SU-DHL-6 (cell line): ENCODE measurements around the gene RUBCNL.

ENCODE experiments used
- H2AFZ ChIP-seq: fragments of 200-600 bp; sonication (generic); 2 replicates; pipeline ENCODE4 v1.6.1; 2014; ENCODE audit warnings: low read depth, mild to moderate bottlenecking, moderate library complexity, mixed read lengths, antibody characterized with exemption, low read length; ENCODE audit not compliant: severe bottlenecking
- H3F3A ChIP-seq: fragments of 200-600 bp; shearing (Covaris generic); 2 replicates; pipeline ENCODE4 v1.6.0; 2016; ENCODE audit warnings: antibody characterized with exemption, mild to moderate bottlenecking; ENCODE audit not compliant: insufficient read depth
- H3K27ac ChIP-seq: fragments of 200-600 bp; sonication (generic); 2 replicates; pipeline ENCODE4 v1.5.1; 2016; ENCODE audit warnings: low read depth, mild to moderate bottlenecking, low read length, moderate library complexity, mixed read lengths
- H3K27me3 ChIP-seq: fragments of 200-600 bp; sonication (generic), shearing (Covaris generic); 2 replicates; pipeline ENCODE4 v1.6.0; 2014; ENCODE audit warnings: mild to moderate bottlenecking, low read length
- H3K36me3 ChIP-seq: fragments of 200-600 bp; sonication (generic); 2 replicates; pipeline ENCODE4 v1.6.1; 2014; ENCODE audit warnings: mild to moderate bottlenecking, low read length, mixed read lengths
- H3K4me2 ChIP-seq: fragments of 300-600, 200-600 bp; shearing (Covaris generic), sonication (generic); 2 replicates; pipeline ENCODE4 v1.6.0; 2014; ENCODE audit warnings: low read length, low read depth, mild to moderate bottlenecking; ENCODE audit not compliant: poor library complexity, severe bottlenecking
- H3K4me3 ChIP-seq: fragments of 200-600 bp; sonication (generic); 2 replicates; pipeline ENCODE4 v1.5.1; 2014; ENCODE audit warnings: antibody characterized with exemption, low read length, mild to moderate bottlenecking, mixed read lengths; ENCODE audit not compliant: insufficient read depth, poor library complexity, severe bottlenecking
- H3K79me2 ChIP-seq: fragments of 200-600 bp; sonication (generic); 2 replicates; pipeline ENCODE4 v1.6.1; 2014; ENCODE audit warnings: mild to moderate bottlenecking, low read length, moderate library complexity; ENCODE audit not compliant: insufficient read depth
- H3K9ac ChIP-seq: fragments of 200-600 bp; sonication (generic); 2 replicates; pipeline ENCODE4 v1.7.0; 2014; ENCODE audit warnings: mild to moderate bottlenecking, low read length
- H3K9me2 ChIP-seq: fragments of 200-600 bp; sonication (generic); replicated peaks from 2 replicates; pipeline ENCODE4 v1.6.1; 2014; ENCODE audit warnings: low read length; ENCODE audit not compliant: insufficient read depth
- H3K9me3 ChIP-seq: fragments of 200-600 bp; sonication (generic); 2 replicates; pipeline ENCODE4 v1.6.1; 2014; ENCODE audit warnings: low read length, mixed read lengths; ENCODE audit not compliant: insufficient read depth
- H4K20me1 ChIP-seq: fragments of 200-600 bp; sonication (generic); 2 replicates; pipeline ENCODE4 v1.6.1; 2014; ENCODE audit warnings: low read depth, mild to moderate bottlenecking, antibody characterized with exemption, low read length, moderate library complexity, mixed read lengths
- CTCF ChIP-seq: fragments of 200-600 bp; sonication (generic); IDR thresholded peaks from one replicate; pipeline ENCODE4 v1.5.1; 2017; ENCODE audit warnings: antibody characterized with exemption, mild to moderate bottlenecking, low read length, moderate library complexity; ENCODE audit not compliant: insufficient read depth, poor library complexity, severe bottlenecking
- EZH2phosphoT487 ChIP-seq: fragments of 200-600 bp; sonication (generic), shearing (Covaris generic); conservative IDR thresholded peaks from 2 replicates; pipeline ENCODE4 v1.6.1; 2018; ENCODE audit warnings: mild to moderate bottlenecking, antibody characterized with exemption, low read length, moderate library complexity, mixed read lengths

RUBCNL gene

GRCh38 chr13:46324976-46325375, 62.1 kb downstream of the RUBCNL start:
- Histone ChIP-seq H3K4me2 (no peak overlapping the region), H3K27ac (no peak overlapping the region), H3K9me3 (no peaks in the 10 kb centered on the region), H3F3A (no peaks in the 10 kb centered on the region), H3K36me3 (no peaks in the 10 kb centered on the region), H2AFZ (no peak overlapping the region), H3K9me2 (no peaks in the 10 kb centered on the region), H3K4me3 (no peak overlapping the region), H3K79me2 (no peaks in the 10 kb centered on the region), H3K27me3 (no peaks in the 10 kb centered on the region), H4K20me1 (no peaks in the 10 kb centered on the region), H3K9ac (no peak overlapping the region)
- no peak for TF ChIP-seq CTCF
- no peak for TF ChIP-seq EZH2phosphoT487

GRCh38 chr13:46321494-46322225, 65.4 kb downstream of the RUBCNL start:
- Histone ChIP-seq H3K27ac (no peak overlapping the region), H3K79me2 (no peaks in the 10 kb centered on the region), H3K9me2 (no peaks in the 10 kb centered on the region), H2AFZ (no peak overlapping the region), H3K9ac (no peak overlapping the region), H3F3A (no peaks in the 10 kb centered on the region), H3K27me3 (no peaks in the 10 kb centered on the region), H4K20me1 (no peaks in the 10 kb centered on the region), H3K9me3 (no peaks in the 10 kb centered on the region), H3K4me3 (no peak overlapping the region), H3K36me3 (no peaks in the 10 kb centered on the region), H3K4me2 (no peak overlapping the region)
- TF ChIP-seq EZH2phosphoT487 (no peak), CTCF (peak; percentile 78)

- Histone ChIP-seq H3K9ac (no peak overlapping the region), H3K9me3 (no peaks in the 10 kb centered on the region), H2AFZ (no peak overlapping the region), H3K9me2 (no peaks in the 10 kb centered on the region), H3K27me3 (no peaks in the 10 kb centered on the region), H3K36me3 (no peaks in the 10 kb centered on the region), H3F3A (no peaks in the 10 kb centered on the region), H4K20me1 (no peaks in the 10 kb centered on the region), H3K4me3 (no peak overlapping the region), H3K79me2 (no peaks in the 10 kb centered on the region), H3K27ac (no peak overlapping the region), H3K4me2 (no peak overlapping the region)
- TF ChIP-seq EZH2phosphoT487 (no peak), CTCF (no peak)
Observed at GRCh38 chr13:46320821-46321220, 66.2 kb downstream of the RUBCNL start.
